T follicular helper cell (primary cell): Measurements from ENCODE around the gene ATP2A1.
"Not testable (repeated sequence)": the region's sequence is repeated elsewhere in the genome, so short reads cannot be mapped to it uniquely, and the experiment has no call there.

Experiments
- DNase-seq: peaks from one replicate; pipeline ENCODE4 v3.0.0-alpha.2; 2020; ENCODE audit warnings: low read depth

The ATP2A1 gene

GRCh38 chr16:28859326-28859725 lies 19.0 kb upstream of the ATP2A1 start:
- no peak for DNase-seq

GRCh38 chr16:28863929-28864793 lies 14.1 kb upstream of the ATP2A1 start:
- DNase-seq = peak; percentile 25

GRCh38 chr16:28865001-28865688 lies 13.1 kb upstream of the ATP2A1 start:
- DNase-seq = no peak

GRCh38 chr16:28865722-28866453 lies 12.4 kb upstream of the ATP2A1 start:
- DNase-seq = no peak

GRCh38 chr16:28866454-28866804 lies 11.9 kb upstream of the ATP2A1 start:
- no peak for DNase-seq

- no peak for DNase-seq
Measured at GRCh38 chr16:28867241-28867640, 11.0 kb upstream of the ATP2A1 start.

- not testable (repeated sequence) for DNase-seq
Measured at GRCh38 chr16:28867646-28868045, 10.6 kb upstream of the ATP2A1 start.

- DNase-seq = no peak
Measured at GRCh38 chr16:28869201-28869600, 9.1 kb upstream of the ATP2A1 start.

GRCh38 chr16:28872952-28873351 lies 5.3 kb upstream of the ATP2A1 start:
- DNase-seq = no peak

GRCh38 chr16:28873543-28874201 lies 4.6 kb upstream of the ATP2A1 start:
- peak; percentile 43 for DNase-seq

- DNase-seq = no peak
Measured at GRCh38 chr16:28874406-28874805, 3.9 kb upstream of the ATP2A1 start.

- no peak for DNase-seq
Measured at GRCh38 chr16:28875134-28876018, 2.9 kb upstream of the ATP2A1 start.

- DNase-seq = no peak
Measured at GRCh38 chr16:28876019-28876659, 2.1 kb upstream of the ATP2A1 start.

- DNase-seq = no peak
Measured at GRCh38 chr16:28876973-28877654, 1.2 kb upstream of the ATP2A1 start.

- DNase-seq = no peak
Measured at GRCh38 chr16:28877655-28878000, 660 bp upstream of the ATP2A1 start.

- DNase-seq = no peak
Measured at GRCh38 chr16:28879261-28879840, 1.1 kb downstream of the ATP2A1 start.

- DNase-seq = peak; percentile 86
Measured at GRCh38 chr16:28879841-28880588, 1.7 kb downstream of the ATP2A1 start.

GRCh38 chr16:28880589-28880915 lies 2.3 kb downstream of the ATP2A1 start:
- no peak for DNase-seq

GRCh38 chr16:28880955-28881354 lies 2.7 kb downstream of the ATP2A1 start:
- no peak for DNase-seq
